Measurements from ENCODE around the gene SLC26A11.

DNA sequence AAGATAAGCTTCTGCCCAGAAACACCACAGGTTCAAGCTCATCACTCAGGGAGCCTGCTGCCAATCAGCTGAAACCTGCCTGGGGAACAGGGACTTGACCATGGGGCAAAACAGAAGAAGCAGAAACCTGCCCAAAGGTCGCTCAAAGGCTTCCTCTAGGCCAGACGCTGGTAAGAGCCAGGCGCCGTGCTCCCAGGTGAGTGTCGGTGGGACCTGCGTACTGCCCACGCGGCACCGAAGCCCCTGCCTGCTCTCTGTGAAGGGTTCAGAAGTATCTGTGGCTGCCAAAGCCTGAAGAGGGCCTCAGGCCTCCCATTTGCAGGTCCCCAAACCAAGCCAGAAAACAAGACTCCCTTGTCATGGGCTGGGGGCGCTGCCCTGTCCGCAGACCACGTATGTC, 10.5 kb upstream of the SLC26A11 start:
- TF ChIP-seq CTCF (IDR thresholded peaks at IDR 0.05), result no peak
- TF ChIP-seq POLR2A (IDR thresholded peaks at IDR 0.05), result no peak
- TF ChIP-seq EP300 (IDR thresholded peaks at IDR 0.05), result no peak
- no peak for TF ChIP-seq POLR2AphosphoS5 (IDR thresholded peaks at IDR 0.05)

All from stomach (tissue), 4 donors.